Measurements from ENCODE around the gene HNF4A. TPM values are rescaled to one million over a fixed set of nuclear protein-coding genes. Genes with fewer than 3 reads are reported as not detected.
"Not testable (repeated sequence)": the region's sequence is repeated elsewhere in the genome, so short reads cannot be mapped to it uniquely, and the experiment has no call there.

The HNF4A gene
- total RNA-seq, 1 experiment from 2014 or later, result 0.15 TPM

- TF ChIP-seq, protein P1, sequence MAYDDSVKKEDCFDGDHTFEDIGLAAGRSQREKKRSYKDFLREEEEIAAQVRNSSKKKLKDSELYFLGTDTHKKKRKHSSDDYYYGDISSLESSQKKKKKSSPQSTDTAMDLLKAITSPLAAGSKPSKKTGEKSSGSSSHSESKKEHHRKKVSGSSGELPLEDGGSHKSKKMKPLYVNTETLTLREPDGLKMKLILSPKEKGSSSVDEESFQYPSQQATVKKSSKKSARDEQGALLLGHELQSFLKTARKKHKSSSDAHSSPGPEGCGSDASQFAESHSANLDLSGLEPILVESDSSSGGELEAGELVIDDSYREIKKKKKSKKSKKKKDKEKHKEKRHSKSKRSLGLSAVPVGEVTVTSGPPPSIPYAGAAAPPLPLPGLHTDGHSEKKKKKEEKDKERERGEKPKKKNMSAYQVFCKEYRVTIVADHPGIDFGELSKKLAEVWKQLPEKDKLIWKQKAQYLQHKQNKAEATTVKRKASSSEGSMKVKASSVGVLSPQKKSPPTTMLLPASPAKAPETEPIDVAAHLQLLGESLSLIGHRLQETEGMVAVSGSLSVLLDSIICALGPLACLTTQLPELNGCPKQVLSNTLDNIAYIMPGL (CRISPR knock-in tag; IDR thresholded peaks at IDR 0.05), result no peak
- TF ChIP-seq, protein P2, sequence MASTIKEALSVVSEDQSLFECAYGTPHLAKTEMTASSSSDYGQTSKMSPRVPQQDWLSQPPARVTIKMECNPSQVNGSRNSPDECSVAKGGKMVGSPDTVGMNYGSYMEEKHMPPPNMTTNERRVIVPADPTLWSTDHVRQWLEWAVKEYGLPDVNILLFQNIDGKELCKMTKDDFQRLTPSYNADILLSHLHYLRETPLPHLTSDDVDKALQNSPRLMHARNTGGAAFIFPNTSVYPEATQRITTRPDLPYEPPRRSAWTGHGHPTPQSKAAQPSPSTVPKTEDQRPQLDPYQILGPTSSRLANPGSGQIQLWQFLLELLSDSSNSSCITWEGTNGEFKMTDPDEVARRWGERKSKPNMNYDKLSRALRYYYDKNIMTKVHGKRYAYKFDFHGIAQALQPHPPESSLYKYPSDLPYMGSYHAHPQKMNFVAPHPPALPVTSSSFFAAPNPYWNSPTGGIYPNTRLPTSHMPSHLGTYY (CRISPR knock-in tag; IDR thresholded peaks at IDR 0.05), result no peak
- TF ChIP-seq ZNF281 (CRISPR knock-in tag; IDR thresholded peaks at IDR 0.05), result no peak
Observed at GRCh38 chr20:44470327-44470726, 114.8 kb downstream of the HNF4A start (continued).

DNA sequence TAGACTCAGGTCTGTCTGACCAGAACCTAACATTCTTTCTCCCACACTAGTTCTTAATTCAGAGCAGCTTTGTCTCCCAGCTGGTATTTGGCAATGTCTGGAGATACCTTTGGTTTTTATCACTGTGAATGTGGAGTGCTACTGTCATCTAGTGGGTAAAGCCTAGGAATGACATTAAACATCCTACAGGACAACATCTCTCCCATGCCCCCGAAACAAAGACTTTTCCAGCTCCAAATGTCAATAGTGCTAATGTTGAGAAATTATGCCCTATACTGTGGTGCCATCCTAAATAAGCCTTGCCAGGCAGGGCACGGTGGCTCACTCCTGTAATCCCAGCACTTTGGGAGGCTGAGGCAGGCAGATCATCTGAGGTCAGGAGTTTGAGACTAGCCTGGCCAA lies 116.0 kb downstream of the HNF4A start:
- H3K36me3 Mint-ChIP-seq, result no peaks in the 10 kb centered on the region
- H3K4me3 Mint-ChIP-seq, result no peak overlapping the region
- H3K27ac Mint-ChIP-seq, result no peak overlapping the region
- TF ChIP-seq, protein P3, sequence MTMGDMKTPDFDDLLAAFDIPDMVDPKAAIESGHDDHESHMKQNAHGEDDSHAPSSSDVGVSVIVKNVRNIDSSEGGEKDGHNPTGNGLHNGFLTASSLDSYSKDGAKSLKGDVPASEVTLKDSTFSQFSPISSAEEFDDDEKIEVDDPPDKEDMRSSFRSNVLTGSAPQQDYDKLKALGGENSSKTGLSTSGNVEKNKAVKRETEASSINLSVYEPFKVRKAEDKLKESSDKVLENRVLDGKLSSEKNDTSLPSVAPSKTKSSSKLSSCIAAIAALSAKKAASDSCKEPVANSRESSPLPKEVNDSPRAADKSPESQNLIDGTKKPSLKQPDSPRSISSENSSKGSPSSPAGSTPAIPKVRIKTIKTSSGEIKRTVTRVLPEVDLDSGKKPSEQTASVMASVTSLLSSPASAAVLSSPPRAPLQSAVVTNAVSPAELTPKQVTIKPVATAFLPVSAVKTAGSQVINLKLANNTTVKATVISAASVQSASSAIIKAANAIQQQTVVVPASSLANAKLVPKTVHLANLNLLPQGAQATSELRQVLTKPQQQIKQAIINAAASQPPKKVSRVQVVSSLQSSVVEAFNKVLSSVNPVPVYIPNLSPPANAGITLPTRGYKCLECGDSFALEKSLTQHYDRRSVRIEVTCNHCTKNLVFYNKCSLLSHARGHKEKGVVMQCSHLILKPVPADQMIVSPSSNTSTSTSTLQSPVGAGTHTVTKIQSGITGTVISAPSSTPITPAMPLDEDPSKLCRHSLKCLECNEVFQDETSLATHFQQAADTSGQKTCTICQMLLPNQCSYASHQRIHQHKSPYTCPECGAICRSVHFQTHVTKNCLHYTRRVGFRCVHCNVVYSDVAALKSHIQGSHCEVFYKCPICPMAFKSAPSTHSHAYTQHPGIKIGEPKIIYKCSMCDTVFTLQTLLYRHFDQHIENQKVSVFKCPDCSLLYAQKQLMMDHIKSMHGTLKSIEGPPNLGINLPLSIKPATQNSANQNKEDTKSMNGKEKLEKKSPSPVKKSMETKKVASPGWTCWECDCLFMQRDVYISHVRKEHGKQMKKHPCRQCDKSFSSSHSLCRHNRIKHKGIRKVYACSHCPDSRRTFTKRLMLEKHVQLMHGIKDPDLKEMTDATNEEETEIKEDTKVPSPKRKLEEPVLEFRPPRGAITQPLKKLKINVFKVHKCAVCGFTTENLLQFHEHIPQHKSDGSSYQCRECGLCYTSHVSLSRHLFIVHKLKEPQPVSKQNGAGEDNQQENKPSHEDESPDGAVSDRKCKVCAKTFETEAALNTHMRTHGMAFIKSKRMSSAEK (CRISPR knock-in tag; IDR thresholded peaks at IDR 0.05; ENCODE audit: borderline replicate concordance), result no peak
- TF ChIP-seq, protein P4, sequence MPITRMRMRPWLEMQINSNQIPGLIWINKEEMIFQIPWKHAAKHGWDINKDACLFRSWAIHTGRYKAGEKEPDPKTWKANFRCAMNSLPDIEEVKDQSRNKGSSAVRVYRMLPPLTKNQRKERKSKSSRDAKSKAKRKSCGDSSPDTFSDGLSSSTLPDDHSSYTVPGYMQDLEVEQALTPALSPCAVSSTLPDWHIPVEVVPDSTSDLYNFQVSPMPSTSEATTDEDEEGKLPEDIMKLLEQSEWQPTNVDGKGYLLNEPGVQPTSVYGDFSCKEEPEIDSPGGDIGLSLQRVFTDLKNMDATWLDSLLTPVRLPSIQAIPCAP (CRISPR knock-in tag; IDR thresholded peaks at IDR 0.05), result no peak
- TF ChIP-seq NFYB (CRISPR knock-in tag; conservative IDR thresholded peaks at IDR 0.05; ENCODE audit: low read depth) (no peak), KAT7 (CRISPR knock-in tag; IDR thresholded peaks at IDR 0.05; ENCODE audit: borderline replicate concordance) (no peak), MLX (CRISPR knock-in tag; IDR thresholded peaks at IDR 0.05) (no peak), CREM (CRISPR knock-in tag; IDR thresholded peaks at IDR 0.05) (no peak), GABPB1 (CRISPR knock-in tag; IDR thresholded peaks at IDR 0.05) (no peak), NR2C2 (CRISPR knock-in tag; IDR thresholded peaks at IDR 0.05) (no peak), ZNF317 (CRISPR knock-in tag; IDR thresholded peaks at IDR 0.05; ENCODE audit: borderline replicate concordance, low read depth) (no peak), PRRX2 (CRISPR knock-in tag; IDR thresholded peaks at IDR 0.05) (no peak), GRHL2 (CRISPR knock-in tag; IDR thresholded peaks at IDR 0.05; ENCODE audit: insufficient replicate concordance, severe bottlenecking) (no peak), ATF3 (CRISPR knock-in tag; conservative IDR thresholded peaks at IDR 0.05) (no peak), FOXP4 (CRISPR knock-in tag; IDR thresholded peaks at IDR 0.05) (no peak)
- peaks cover 16% of the 10 kb centered on the region for H3K4me1 Mint-ChIP-seq
- ATAC-seq (no peak), DNase-seq (ENCODE audit: low spot score) (no peak)
- ChIA-PET POLR2A (interaction anchor here (0.6 kb wide), 1 partner anchor 205 kb away, joined by 3 read pairs; no protein-coding TSS in a partner anchor), CTCF (interaction anchor here (0.6 to 2.5 kb wide), 11 partner anchors 11 to 255 kb away, joined by 3 to 17 read pairs (median 4); partner anchors contain the start of gene FITM2)
- no peaks in the 10 kb centered on the region; the same call in 1 of the 2 replicates for H3K27me3 Mint-ChIP-seq (ENCODE audit: low read depth)
- no peaks in the 10 kb centered on the region for H3K9me3 Mint-ChIP-seq

- H3K4me3 Mint-ChIP-seq; POLR2A ChIA-PET; ATAC-seq; H3K36me3 Mint-ChIP-seq; H3K27ac Mint-ChIP-seq; DNase-seq (ENCODE audit: low spot score); H3K9me3 Mint-ChIP-seq; H3K27me3 Mint-ChIP-seq (ENCODE audit: low read depth): not testable (repeated sequence)
- peaks cover 20% of the 10 kb centered on the region for H3K4me1 Mint-ChIP-seq
- CTCF ChIA-PET, result interaction anchor here (1.0 to 2.5 kb wide), 4 partner anchors 22 to 255 kb away, joined by 4 to 17 read pairs (median 6); no protein-coding TSS in a partner anchor
Observed at GRCh38 chr20:44472283-44472682, 116.8 kb downstream of the HNF4A start.
